GM12878 (cell line): ENCODE results near the gene ANKS1A. TPM values are rescaled to one million over a fixed set of nuclear protein-coding genes. Genes with fewer than 3 reads are reported as not detected.

Experiments used
- ATAC-seq: fragments of 200-7000 bp; cut with Tn5 transposase; 3 replicates; pipeline ENCODE4 v1.9.1; 2020; ENCODE audit warnings: mild to moderate bottlenecking, moderate library complexity
- BruUV-seq: library from RNA; stranded (reverse); fragments of 400-500 nt; replicated peaks from 2 replicates; lab custom pipeline; 2021; lab: Mats Ljungman, UMichigan
- CTCF ChIA-PET: fragments of 300-600 bp; sonication (Branson Sonifier 250); formaldehyde crosslinking; extraction: SDS; loops from one replicate; lab custom pipeline; 2021; ENCODE audit warnings: inconsistent platforms; lab: Yijun Ruan, JAX
- POLR2A ChIA-PET: fragments of 350-600 bp; formaldehyde crosslinking; extraction: SDS; loops from one replicate; lab custom pipeline; 2021; ENCODE audit warnings: inconsistent platforms; lab: Charles Lee
- RAD21 ChIA-PET: fragments of 300-600 bp; sonication (Branson Sonifier 250); formaldehyde crosslinking; loops from one replicate; lab custom pipeline; 2023; ENCODE audit warnings: antibody characterized with exemption; ENCODE audit not compliant: unreplicated experiment; lab: Charles Lee
- SMC1A ChIA-PET: fragments of 300-600 bp; sonication (Branson Sonifier 250); formaldehyde crosslinking; loops from one replicate; lab custom pipeline; 2023; ENCODE audit not compliant: unreplicated experiment, uncharacterized antibody; lab: Charles Lee
- DNase-seq: peaks from one replicate; pipeline ENCODE4 v3.0.0-alpha.2; 2011; ENCODE audit warnings: low read depth, low spot score
- FAIRE-seq: peaks from 3 replicates; lab custom pipeline; 2011; peaks lifted over from hg19 to GRCh38; lab: Jason Lieb, UNC
- H2AFZ ChIP-seq: 2 replicates; pipeline ENCODE4 v1.6.0; 2011; ENCODE audit warnings: low read depth, low read length, control low read depth; ENCODE audit not compliant: control insufficient read depth
- H3K27ac ChIP-seq: 2 replicates; pipeline ENCODE4 v1.5.1; 2011; ENCODE audit warnings: control low read depth; ENCODE audit not compliant: control insufficient read depth, insufficient read depth
- H3K27me3 ChIP-seq, 2 experiments: replicated peaks in 1 of 2; 2 replicates each; pipeline versions ENCODE4 v1.6.0 to v1.6.1; 2011; ENCODE audit warnings: low read length in 1 of 2; ENCODE audit not compliant: control insufficient read depth in 2 of 2, insufficient read depth in 2 of 2
- H3K36me3 ChIP-seq, 2 experiments: 2 replicates each; pipeline ENCODE4 v1.5.1; 2011; ENCODE audit warnings: low read length in 1 of 2; ENCODE audit not compliant: control insufficient read depth in 2 of 2, insufficient read depth in 2 of 2
- H3K4me1 ChIP-seq: 2 replicates; pipeline ENCODE4 v1.6.1; 2011; ENCODE audit warnings: mild to moderate bottlenecking, low read length, moderate library complexity, mixed read lengths; ENCODE audit not compliant: control insufficient read depth, insufficient read depth
- H3K4me2 ChIP-seq: 2 replicates; pipeline ENCODE4 v1.6.0; 2011; ENCODE audit warnings: control low read depth; ENCODE audit not compliant: control insufficient read depth, insufficient read depth
- H3K4me3 ChIP-seq: fragments of 200-600 bp; sonication (generic); 2 replicates; pipeline ENCODE4 v1.5.1; 2016
- H3K79me2 ChIP-seq: 2 replicates; pipeline ENCODE4 v1.6.0; 2011; ENCODE audit warnings: low read length; ENCODE audit not compliant: control insufficient read depth, insufficient read depth
- H3K9ac ChIP-seq: 2 replicates; pipeline ENCODE4 v1.8.0; 2011; ENCODE audit warnings: low read length, control low read depth, mixed read lengths; ENCODE audit not compliant: control insufficient read depth, insufficient read depth
- H3K9me3 ChIP-seq: replicated peaks from 3 replicates; pipeline ENCODE4 v1.5.1; 2011; ENCODE audit warnings: mild to moderate bottlenecking, low read length; ENCODE audit not compliant: control insufficient read depth, insufficient read depth
- H4K20me1 ChIP-seq: 2 replicates; pipeline ENCODE4 v1.6.0; 2011; ENCODE audit not compliant: control insufficient read depth, insufficient read depth
- FOS ChIP-seq: IDR thresholded peaks from 3 replicates; pipeline ENCODE4 v1.6.1; 2011; ENCODE audit warnings: borderline replicate concordance; ENCODE audit not compliant: insufficient read length; ENCODE audit errors: extremely low read depth
- WGBS: methylation state at CpG from one replicate; pipeline ENCODE4 v1.1.6; 2016; ENCODE audit warnings: low lambda C conversion rate; ENCODE audit not compliant: insufficient replicate concordance, insufficient coverage; ENCODE audit errors: missing lambda C conversion rate; 5-methylcytosine and 5-hydroxymethylcytosine counted together
- in situ Hi-C: fragments of 300-500 bp; cut with MboI; formaldehyde crosslinking; loops from 9 replicates; pipeline ENCODE4 v1.14.3; 2018; ENCODE audit warnings: mixed read lengths
- intact Hi-C: fragments of 100-400 bp; cut with micrococcal nuclease; formaldehyde crosslinking; loops from one replicate; pipeline ENCODE4 v1.14.2; 2022; ENCODE audit not compliant: unreplicated experiment
- polyA plus RNA-seq, 11 experiments: library from polyadenylated mRNA; depleted of rRNA in 4 of 11; unstranded in 6 of 11; stranded (reverse) in 5 of 11; fragments of >200 nt; fragmentation: Nextera tagmentation in 4 of 11; fragmentation: Illumina TruSeq in 1 of 11; extraction: Ambion mirVana in 4 of 11; extraction: Trizol in 1 of 11; gene quantifications; 1 replicate in 1 of 11; 2 replicates in 10 of 11; pipeline versions ENCODE4 v1.2.1 to v1.2.3, GENCODE V29; 2011 to 2016; ENCODE audit warnings: inconsistent platforms in 2 of 11, missing spikeins in 2 of 11, low read depth in 1 of 11
- total RNA-seq, 4 experiments: library from RNA; depleted of rRNA in 3 of 4; stranded (reverse); fragments of >200 nt in 3 of 4; fragmentation: Illumina TruSeq in 1 of 4; extraction: Trizol in 1 of 4; gene quantifications; 2 replicates each; pipeline versions ENCODE4 v1.2.1 to v1.2.3, GENCODE V29; 2013 to 2021
- TF ChIP-seq, protein P1 (sequence below): fragments of 150-350 bp; IDR thresholded peaks from 2 replicates; pipeline ENCODE4 v1.6.1; 2016; ENCODE audit warnings: low read depth, low read length

ANKS1A gene
- total and polyA plus RNA-seq, 10 of the 15 experiments (the other 5 are each of a cell fraction or from before 2014, with no cell fraction given), result 0.60 to 7.0 (median 3.0) TPM

- Histone ChIP-seq H3K27me3 (no peaks in the 10 kb centered on the region), H3K4me3 (no peak overlapping the region), H4K20me1 (no peaks in the 10 kb centered on the region), H3K36me3 (no peaks in the 10 kb centered on the region), H3K4me1 (no peaks in the 10 kb centered on the region), H2AFZ (no peak overlapping the region), H3K27ac (no peak overlapping the region), H3K9me3 (no peaks in the 10 kb centered on the region), H3K79me2 (no peaks in the 10 kb centered on the region), H3K4me2 (no peak overlapping the region), H3K9ac (no peak overlapping the region)
- ATAC-seq, result no peak
- ChIA-PET CTCF (interaction anchor here (1.0 to 2.1 kb wide), 4 partner anchors 18 to 170 kb away, joined by 3 to 8 read pairs (median 4); partner anchors contain the start of gene TAF11), SMC1A (interaction anchor here (0.9 to 1.1 kb wide), 3 partner anchors 17 to 511 kb away, joined by 3 to 4 read pairs (median 3); no protein-coding TSS in a partner anchor), RAD21 (no interaction called here), POLR2A (no interaction called here)
- WGBS, result 88% methylated on average over 7 of the region's 7 CpGs
- in situ Hi-C loops, result no loop called here
- TF ChIP-seq, protein P1, sequence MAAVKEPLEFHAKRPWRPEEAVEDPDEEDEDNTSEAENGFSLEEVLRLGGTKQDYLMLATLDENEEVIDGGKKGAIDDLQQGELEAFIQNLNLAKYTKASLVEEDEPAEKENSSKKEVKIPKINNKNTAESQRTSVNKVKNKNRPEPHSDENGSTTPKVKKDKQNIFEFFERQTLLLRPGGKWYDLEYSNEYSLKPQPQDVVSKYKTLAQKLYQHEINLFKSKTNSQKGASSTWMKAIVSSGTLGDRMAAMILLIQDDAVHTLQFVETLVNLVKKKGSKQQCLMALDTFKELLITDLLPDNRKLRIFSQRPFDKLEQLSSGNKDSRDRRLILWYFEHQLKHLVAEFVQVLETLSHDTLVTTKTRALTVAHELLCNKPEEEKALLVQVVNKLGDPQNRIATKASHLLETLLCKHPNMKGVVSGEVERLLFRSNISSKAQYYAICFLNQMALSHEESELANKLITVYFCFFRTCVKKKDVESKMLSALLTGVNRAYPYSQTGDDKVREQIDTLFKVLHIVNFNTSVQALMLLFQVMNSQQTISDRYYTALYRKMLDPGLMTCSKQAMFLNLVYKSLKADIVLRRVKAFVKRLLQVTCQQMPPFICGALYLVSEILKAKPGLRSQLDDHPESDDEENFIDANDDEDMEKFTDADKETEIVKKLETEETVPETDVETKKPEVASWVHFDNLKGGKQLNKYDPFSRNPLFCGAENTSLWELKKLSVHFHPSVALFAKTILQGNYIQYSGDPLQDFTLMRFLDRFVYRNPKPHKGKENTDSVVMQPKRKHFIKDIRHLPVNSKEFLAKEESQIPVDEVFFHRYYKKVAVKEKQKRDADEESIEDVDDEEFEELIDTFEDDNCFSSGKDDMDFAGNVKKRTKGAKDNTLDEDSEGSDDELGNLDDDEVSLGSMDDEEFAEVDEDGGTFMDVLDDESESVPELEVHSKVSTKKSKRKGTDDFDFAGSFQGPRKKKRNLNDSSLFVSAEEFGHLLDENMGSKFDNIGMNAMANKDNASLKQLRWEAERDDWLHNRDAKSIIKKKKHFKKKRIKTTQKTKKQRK, result no peak
- TF ChIP-seq FOS, result no peak
- BruUV-seq, result no TSS peak
- no peak for FAIRE-seq
- intact Hi-C loops, result no loop called here
- no peak for DNase-seq
These were observed 80.7 kb downstream of the ANKS1A start for GRCh38 chr6:34969662-34970265.
